ENCODE results near the gene TLCD5.

TLCD5 gene

DNA sequence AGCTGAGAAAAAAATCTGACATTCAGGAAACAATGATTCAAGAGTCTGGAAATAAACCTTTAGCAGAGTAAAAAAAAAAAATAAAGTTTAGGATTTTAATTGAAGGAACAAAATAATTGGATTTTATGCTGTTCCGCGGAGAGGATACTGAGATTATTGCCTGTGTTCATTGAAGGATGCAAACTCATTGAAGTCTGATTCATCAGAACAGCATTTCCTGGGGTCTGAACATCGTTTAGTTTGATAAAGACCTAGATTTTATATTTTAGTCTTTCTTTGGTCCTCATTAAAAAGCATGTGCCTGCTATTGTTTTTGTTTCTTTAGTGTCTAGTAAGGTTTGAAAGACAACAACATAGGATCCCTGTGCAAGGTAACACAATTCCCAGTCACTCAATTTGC lies 4.5 kb downstream of the TLCD5 start:
- no peak for DNase-seq (ENCODE audit: low read depth in 2 of 2)
- no peak overlapping the region for H3K4me3 ChIP-seq (replicated peaks in 1 of 2; ENCODE audit: low read depth in 2 of 2, low read length in 2 of 2)
- TF ChIP-seq, protein P1, sequence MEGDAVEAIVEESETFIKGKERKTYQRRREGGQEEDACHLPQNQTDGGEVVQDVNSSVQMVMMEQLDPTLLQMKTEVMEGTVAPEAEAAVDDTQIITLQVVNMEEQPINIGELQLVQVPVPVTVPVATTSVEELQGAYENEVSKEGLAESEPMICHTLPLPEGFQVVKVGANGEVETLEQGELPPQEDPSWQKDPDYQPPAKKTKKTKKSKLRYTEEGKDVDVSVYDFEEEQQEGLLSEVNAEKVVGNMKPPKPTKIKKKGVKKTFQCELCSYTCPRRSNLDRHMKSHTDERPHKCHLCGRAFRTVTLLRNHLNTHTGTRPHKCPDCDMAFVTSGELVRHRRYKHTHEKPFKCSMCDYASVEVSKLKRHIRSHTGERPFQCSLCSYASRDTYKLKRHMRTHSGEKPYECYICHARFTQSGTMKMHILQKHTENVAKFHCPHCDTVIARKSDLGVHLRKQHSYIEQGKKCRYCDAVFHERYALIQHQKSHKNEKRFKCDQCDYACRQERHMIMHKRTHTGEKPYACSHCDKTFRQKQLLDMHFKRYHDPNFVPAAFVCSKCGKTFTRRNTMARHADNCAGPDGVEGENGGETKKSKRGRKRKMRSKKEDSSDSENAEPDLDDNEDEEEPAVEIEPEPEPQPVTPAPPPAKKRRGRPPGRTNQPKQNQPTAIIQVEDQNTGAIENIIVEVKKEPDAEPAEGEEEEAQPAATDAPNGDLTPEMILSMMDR (IDR thresholded peaks at IDR 0.05; ENCODE audit: low read depth, low read length): no peak

DNA sequence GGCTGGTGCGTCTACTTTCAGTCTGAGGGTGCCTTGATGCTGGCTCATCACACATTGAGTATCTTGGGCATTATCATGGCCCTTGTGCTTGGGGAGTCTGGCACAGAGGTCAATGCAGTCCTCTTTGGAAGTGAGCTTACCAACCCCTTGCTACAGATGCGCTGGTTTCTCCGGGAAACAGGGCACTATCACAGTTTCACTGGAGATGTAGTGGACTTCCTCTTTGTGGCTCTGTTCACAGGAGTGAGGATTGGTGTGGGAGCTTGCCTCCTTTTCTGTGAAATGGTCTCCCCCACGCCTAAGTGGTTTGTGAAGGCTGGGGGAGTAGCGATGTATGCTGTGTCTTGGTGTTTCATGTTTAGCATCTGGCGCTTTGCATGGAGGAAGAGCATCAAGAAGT lies 4.9 kb downstream of the TLCD5 start:
- TF ChIP-seq, protein P1 (IDR thresholded peaks at IDR 0.05; ENCODE audit: low read depth, low read length): no peak
- no peak for DNase-seq (ENCODE audit: low read depth in 2 of 2)
- H3K4me3 ChIP-seq (replicated peaks in 1 of 2; ENCODE audit: low read depth in 2 of 2, low read length in 2 of 2): no peak overlapping the region

DNA sequence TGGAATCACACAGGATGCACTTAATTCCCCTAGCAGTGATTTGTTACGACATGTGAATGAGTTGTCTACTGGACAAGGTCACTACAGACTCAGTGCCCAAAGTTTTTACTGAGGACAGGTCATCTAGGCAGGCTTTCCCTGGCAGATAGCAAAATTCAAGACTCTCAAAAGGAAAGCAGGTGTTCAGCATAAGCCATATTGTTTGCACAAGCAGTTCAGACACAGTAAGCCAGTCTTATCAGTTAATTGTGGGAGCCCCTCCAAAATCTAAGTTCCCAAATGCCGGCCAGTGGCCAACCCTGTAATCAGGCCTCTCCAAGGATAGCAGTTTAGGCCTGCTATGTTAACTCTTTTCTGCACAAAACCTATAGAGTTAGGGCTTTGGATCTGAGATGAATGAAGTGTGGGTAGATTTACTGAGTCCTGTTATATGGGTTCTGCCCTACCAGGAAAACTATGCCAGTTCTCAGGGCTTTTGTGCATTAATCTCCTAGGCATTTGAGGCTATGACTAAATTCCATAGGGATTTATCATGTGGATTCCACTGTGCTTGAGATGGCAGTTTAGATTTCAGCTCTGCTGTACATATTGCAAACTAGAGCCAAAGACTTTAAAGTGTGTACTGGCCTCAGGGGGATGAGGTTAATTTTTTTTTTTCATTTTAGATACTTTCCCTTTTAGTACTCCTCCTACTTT lies 6.3 kb downstream of the TLCD5 start:
- no peak overlapping the region for H3K4me3 ChIP-seq (replicated peaks in 1 of 2; ENCODE audit: low read depth in 2 of 2, low read length in 2 of 2)
- peak; percentile 87 to 92 for DNase-seq (ENCODE audit: low read depth in 2 of 2)

DNA sequence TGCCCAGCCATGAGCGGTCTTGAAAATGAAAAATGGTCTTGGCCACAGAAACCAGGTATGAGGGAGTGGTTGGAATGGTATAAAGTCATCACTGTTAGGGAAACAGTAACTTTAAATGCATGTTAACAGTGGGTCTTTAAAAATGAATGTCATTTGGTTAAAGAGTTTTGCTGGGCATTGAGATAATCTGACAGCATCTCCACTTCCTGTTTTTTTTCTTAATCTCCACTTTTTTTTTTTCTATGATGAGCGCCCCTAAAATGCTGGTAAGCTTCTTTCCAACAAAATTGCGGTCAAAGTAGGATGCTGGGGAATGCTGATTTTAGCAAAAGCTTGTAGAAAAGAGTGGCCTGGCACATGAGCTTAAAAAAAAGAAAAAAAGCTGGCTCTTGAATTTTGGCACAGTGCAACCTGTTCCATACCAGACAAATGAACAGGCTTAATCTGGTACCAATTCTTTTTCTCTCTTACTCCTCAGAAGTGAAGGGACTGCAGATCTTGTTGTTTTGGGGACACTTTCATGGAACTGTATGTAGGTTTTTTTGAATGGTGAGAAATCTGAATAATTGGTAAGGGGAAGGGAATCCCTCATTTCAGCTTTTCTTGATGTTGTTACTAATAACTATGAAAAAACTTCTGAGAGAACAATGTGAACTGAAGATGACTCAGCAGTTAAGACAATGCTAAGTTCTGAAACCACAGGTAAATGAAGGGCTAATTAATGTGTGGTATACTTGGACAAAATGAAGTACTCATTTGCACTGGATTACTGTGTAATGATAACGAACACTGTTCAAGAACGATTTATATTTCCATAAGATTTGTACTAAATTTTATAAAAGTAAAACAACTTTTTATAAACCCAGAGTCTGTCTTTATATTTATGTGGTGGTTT lies 8.0 kb downstream of the TLCD5 start:
- peak; percentile 37 to 40 for DNase-seq (ENCODE audit: low read depth in 2 of 2)

More for the DNA sequence above, 6.3 kb downstream of the TLCD5 start:
- TF ChIP-seq, protein P1 (IDR thresholded peaks at IDR 0.05; ENCODE audit: low read depth, low read length): no peak

GRCh38 chr11:120333801-120334200 lies 8.7 kb downstream of the TLCD5 start:
- TF ChIP-seq, protein P1 (IDR thresholded peaks at IDR 0.05; ENCODE audit: low read depth, low read length): no peak
- H3K4me3 ChIP-seq (replicated peaks in 1 of 2; ENCODE audit: low read depth in 2 of 2, low read length in 2 of 2): no peak overlapping the region
- no peak for DNase-seq (ENCODE audit: low read depth in 2 of 2)

More for the DNA sequence above, 8.0 kb downstream of the TLCD5 start:
- TF ChIP-seq, protein P1 (IDR thresholded peaks at IDR 0.05; ENCODE audit: low read depth, low read length): no peak
- H3K4me3 ChIP-seq (replicated peaks in 1 of 2; ENCODE audit: low read depth in 2 of 2, low read length in 2 of 2): no peak overlapping the region

DNA sequence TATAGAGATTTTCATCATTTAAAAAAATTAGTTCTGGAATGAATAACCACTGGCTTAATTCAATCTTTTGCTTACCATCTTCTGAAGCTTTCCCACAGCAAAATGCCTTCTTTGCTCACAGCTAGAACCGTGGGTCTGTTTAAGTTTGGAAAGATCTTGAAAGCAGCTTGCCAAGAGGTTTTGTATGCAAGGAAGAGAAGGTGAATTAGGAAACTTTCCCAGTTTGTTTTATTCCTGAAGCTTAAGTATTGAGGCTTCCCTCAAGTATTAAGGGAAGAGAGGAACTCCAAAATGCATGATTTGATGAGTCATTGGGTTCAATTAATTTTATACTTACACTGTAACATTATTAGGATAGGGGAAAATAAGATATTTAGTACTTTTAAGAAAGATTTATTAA lies 9.2 kb downstream of the TLCD5 start:
- TF ChIP-seq, protein P1 (IDR thresholded peaks at IDR 0.05; ENCODE audit: low read depth, low read length): no peak
- H3K4me3 ChIP-seq (replicated peaks in 1 of 2; ENCODE audit: low read depth in 2 of 2, low read length in 2 of 2): no peak overlapping the region
- no peak for DNase-seq (ENCODE audit: low read depth in 2 of 2)

Data from cardiac fibroblast (primary cell).